ENCODE results near the gene MAFG. TPM values are rescaled to one million over a fixed set of nuclear protein-coding genes. Genes with fewer than 3 reads are reported as not detected.
A peak's percentile ranks its signal among the peaks of the same experiment; 100 is the strongest.

The MAFG gene
- total and polyA plus RNA-seq, 2 of the 13 experiments (the other 11 are each of a cell fraction or from before 2014, with no cell fraction given): 14.5 to 20.0 TPM

GRCh38 chr17:81909966-81910839 lies 17.3 kb downstream of the MAFG start (continued):
- TF ChIP-seq MYPOP (CRISPR knock-in tag; IDR thresholded peaks at IDR 0.05) (peak; percentile 82; the same call in 1 of the 2 replicates), ZNF788 (CRISPR knock-in tag; IDR thresholded peaks at IDR 0.05; ENCODE audit: borderline replicate concordance) (peak; percentile 83; the same call in 1 of the 2 replicates), ZNF33A (CRISPR knock-in tag; IDR thresholded peaks at IDR 0.05; ENCODE audit: borderline replicate concordance) (no peak), NFIC (IDR thresholded peaks at IDR 0.05; ENCODE audit: low read length) (no peak; the same call in 1 of the 2 replicates), RXRA (CRISPR knock-in tag; IDR thresholded peaks at IDR 0.05) (peak; percentile 97), SALL1 (CRISPR knock-in tag; IDR thresholded peaks at IDR 0.05) (peak; percentile 80; the same call in 1 of the 2 replicates), BORCS8-MEF2B (CRISPR knock-in tag; IDR thresholded peaks at IDR 0.05) (peak; percentile 92), ZNF607 (CRISPR knock-in tag; IDR thresholded peaks at IDR 0.05; ENCODE audit: borderline replicate concordance) (peak; percentile 55; the same call in 1 of the 2 replicates), ATF5 (CRISPR knock-in tag; IDR thresholded peaks at IDR 0.05; ENCODE audit: low read depth) (no peak), FOXO4 (CRISPR knock-in tag; conservative IDR thresholded peaks at IDR 0.05) (0 out of 2 replicates have a peak, but pooled peaks have one; percentile 93), HNF4G (IDR thresholded peaks at IDR 0.05; ENCODE audit: borderline replicate concordance, low read depth, low read length) (peak; percentile 99), HNF4G (CRISPR knock-in tag; IDR thresholded peaks at IDR 0.05; ENCODE audit: borderline replicate concordance, low read depth) (peak; percentile 99), KAT8 (CRISPR knock-in tag; IDR thresholded peaks at IDR 0.05) (peak; percentile 87), HNRNPL (IDR thresholded peaks at IDR 0.05; ENCODE audit: low read depth, low read length) (peak; percentile 97), ZNF17 (CRISPR knock-in tag; IDR thresholded peaks at IDR 0.05) (no peak), AGO2 (optimal IDR thresholded peaks at IDR 0.05; ENCODE audit: low read depth, low read length) (peak; percentile 79), ZNF704 (CRISPR knock-in tag; IDR thresholded peaks at IDR 0.05; ENCODE audit: borderline replicate concordance) (no peak), EHMT2 (IDR thresholded peaks at IDR 0.05; ENCODE audit: borderline replicate concordance, low read depth, low read length) (no peak), ZNF333 (CRISPR knock-in tag; IDR thresholded peaks at IDR 0.05; ENCODE audit: borderline replicate concordance) (peak; percentile 54; the same call in 1 of the 2 replicates), POLR2G (IDR thresholded peaks at IDR 0.05; ENCODE audit: low read depth, low read length) (peak; percentile 87), ZNF441 (CRISPR knock-in tag; IDR thresholded peaks at IDR 0.05; ENCODE audit: borderline replicate concordance) (no peak), FOXO1 (CRISPR knock-in tag; IDR thresholded peaks at IDR 0.05) (peak; percentile 22), DDIT3 (CRISPR knock-in tag; IDR thresholded peaks at IDR 0.05) (no peak), ZNF543 (CRISPR knock-in tag; IDR thresholded peaks at IDR 0.05) (peak; percentile 49; the same call in 1 of the 2 replicates), ZBTB7A (CRISPR knock-in tag; IDR thresholded peaks at IDR 0.05) (peak; percentile 72; the same call in 1 of the 2 replicates)

Data from HepG2 (cell line).